ENCODE results near the gene KLF1. TPM values are rescaled to one million over a fixed set of nuclear protein-coding genes. Genes with fewer than 3 reads are reported as not detected.

Gene KLF1
- total RNA-seq, 2 donors from 2014 or later: 0.26 TPM; not detected in 1

DNA sequence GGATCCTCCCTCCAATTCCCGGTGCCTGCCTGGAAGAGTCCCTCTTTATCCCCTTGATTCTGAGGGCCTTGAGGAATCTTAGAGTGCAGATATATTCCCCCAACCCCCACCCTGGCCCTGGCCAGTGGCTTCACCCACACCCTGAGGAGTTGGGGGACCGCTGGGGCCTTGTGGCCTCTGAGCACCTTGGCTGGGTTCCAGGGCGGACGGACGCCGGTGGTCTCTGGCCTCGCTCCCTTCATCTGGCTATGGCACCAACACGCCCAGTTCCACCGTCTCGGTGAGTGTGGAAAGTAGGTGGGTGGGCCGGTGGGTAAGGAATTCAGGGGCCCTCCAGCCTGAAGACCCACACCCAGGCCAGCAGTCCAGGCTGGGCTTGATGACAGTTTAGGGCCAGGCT lies 43.7 kb downstream of the KLF1 start:
- H3K4me1 ChIP-seq: peaks cover 0 to 27% of the 10 kb centered on the region in 2 donors
- H3K36me3 ChIP-seq: no peaks in the 10 kb centered on the region
- no peak overlapping the region for H3K4me3 ChIP-seq
- TF ChIP-seq CTCF (IDR thresholded peaks at IDR 0.05): no peak
- no peak for DNase-seq (ENCODE audit: low spot score)
- H3K27me3 ChIP-seq: peaks cover 27 to 36% of the 10 kb centered on the region in 2 donors
- H3K27ac ChIP-seq: no peak overlapping the region
- no peaks in the 10 kb centered on the region for H3K9me3 ChIP-seq

DNA sequence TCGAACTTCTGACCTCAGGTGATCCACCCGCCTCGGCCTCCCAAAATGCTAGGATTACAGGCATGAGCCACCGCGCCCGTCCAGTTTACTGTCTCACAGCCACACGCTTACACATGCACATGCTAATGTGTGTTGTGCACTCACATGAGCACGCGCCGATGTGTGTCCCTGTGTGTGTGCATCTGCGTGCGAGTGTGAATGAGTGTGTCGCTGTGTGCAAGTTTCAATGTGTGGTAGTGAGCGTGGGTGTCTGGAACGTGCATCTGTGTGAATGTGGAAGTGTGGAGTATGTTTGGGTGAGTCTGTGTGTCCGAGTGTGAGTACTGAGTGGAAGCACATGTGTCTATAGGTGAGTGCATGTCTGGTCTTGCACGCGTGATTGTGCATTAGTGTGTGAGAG lies 44.5 kb downstream of the KLF1 start:
- H3K9me3 ChIP-seq: no peaks in the 10 kb centered on the region
- no peak for TF ChIP-seq CTCF (IDR thresholded peaks at IDR 0.05)
- no peaks in the 10 kb centered on the region for H3K36me3 ChIP-seq
- no peak for DNase-seq (ENCODE audit: low spot score)
- peaks cover 28 to 36% of the 10 kb centered on the region in 2 donors for H3K27me3 ChIP-seq
- peaks cover 0 to 27% of the 10 kb centered on the region in 2 donors for H3K4me1 ChIP-seq
- no peak overlapping the region for H3K4me3 ChIP-seq
- H3K27ac ChIP-seq: no peak overlapping the region

DNA sequence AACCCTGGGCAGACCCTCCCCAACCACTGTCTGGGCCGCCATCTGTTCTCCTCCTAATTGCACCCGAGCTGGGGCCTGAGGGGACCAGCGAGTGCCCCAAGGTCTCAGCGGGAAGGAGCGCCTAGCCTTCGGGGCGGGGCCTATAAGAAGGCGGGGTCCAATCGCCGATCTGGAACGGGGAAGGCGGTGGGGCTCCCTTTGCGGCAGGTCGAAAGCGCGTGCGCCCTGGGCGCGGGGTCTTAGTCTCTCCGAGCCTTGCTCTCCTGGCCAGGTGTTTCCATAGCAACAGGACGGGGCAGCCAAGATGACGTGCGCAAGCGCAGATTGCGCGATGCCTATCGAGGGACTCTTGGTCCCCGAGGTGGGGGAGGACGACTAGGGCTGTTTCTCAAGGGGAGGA lies 45.9 kb downstream of the KLF1 start:
- peaks cover 31 to 41% of the 10 kb centered on the region in 2 donors for H3K27me3 ChIP-seq
- peaks cover 0 to 22% of the 10 kb centered on the region in 2 donors for H3K4me1 ChIP-seq
- no peak for TF ChIP-seq CTCF (IDR thresholded peaks at IDR 0.05)
- peak overlapping the region in 1 of 2 donors; percentile 35 for H3K4me3 ChIP-seq
- no peak for DNase-seq (ENCODE audit: low spot score)
- no peak overlapping the region for H3K27ac ChIP-seq
- H3K36me3 ChIP-seq: no peaks in the 10 kb centered on the region
- no peaks in the 10 kb centered on the region for H3K9me3 ChIP-seq

GRCh38 chr19:12840091-12841079 lies 46.6 kb downstream of the KLF1 start:
- DNase-seq (ENCODE audit: low spot score): no peak
- H3K36me3 ChIP-seq: no peaks in the 10 kb centered on the region
- H3K27me3 ChIP-seq: peaks cover 31 to 48% of the 10 kb centered on the region in 2 donors
- H3K9me3 ChIP-seq: no peaks in the 10 kb centered on the region
- no peak for TF ChIP-seq CTCF (IDR thresholded peaks at IDR 0.05)
- peak overlapping the region in 1 of 2 donors; percentile 35 for H3K4me3 ChIP-seq
- no peak overlapping the region for H3K27ac ChIP-seq
- peaks cover 0 to 22% of the 10 kb centered on the region in 2 donors for H3K4me1 ChIP-seq

DNA sequence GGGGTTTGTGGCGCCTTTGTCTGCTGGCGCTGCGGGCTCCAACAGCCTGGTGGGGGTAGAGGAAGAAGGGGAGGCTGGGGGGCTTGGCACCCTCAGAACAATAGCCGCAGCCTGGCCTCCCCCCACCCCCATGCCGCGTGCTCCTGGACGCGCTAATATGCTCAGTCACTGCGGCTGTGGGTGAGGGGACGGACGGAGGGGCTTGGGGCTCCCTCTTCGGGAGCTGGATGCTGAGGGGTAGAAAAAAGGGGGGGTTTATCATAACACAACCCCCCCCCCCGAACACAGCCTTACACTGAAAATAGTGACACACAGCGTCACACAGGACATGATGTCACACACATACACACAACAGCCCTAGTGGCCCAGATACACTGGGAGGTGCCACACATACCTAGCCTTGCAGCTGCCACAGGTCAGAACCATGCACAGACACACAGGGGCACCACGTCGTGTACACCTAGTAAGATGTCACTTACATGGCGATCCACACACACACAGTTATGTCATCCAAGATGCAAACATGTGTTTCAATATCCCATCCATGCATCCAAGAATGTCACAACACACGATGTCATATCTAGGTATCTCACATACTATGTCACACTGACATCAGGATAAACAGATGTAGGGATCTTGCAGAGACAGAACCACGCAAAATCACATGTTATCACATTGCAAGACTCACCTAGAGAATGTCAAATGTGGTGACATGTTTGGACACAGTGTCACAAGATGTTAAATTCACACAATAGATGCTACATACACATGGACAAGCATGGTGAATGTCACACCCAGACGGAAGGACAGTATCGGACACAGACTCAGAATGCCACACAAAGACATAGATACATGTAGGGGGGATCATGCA lies 47.9 kb downstream of the KLF1 start:
- Histone ChIP-seq H3K36me3 (no peaks in the 10 kb centered on the region), H3K4me3 (peak overlapping the region in 1 of 2 donors; percentile 42), H3K4me1 (peaks cover 0 to 31% of the 10 kb centered on the region in 2 donors), H3K9me3 (no peaks in the 10 kb centered on the region), H3K27ac (no peak overlapping the region), H3K27me3 (peaks cover 38 to 61% of the 10 kb centered on the region in 2 donors)
- no peak for DNase-seq (ENCODE audit: low spot score)
- TF ChIP-seq CTCF (IDR thresholded peaks at IDR 0.05): no peak
